Right hindlimb (tissue), 1 donor: ENCODE results near the gene NOVA1.

ENCODE experiments used
- DNase-seq: peaks from one replicate; pipeline ENCODE4 v3.0.0-alpha.2; 2018

NOVA1 gene

GRCh38 chr14:26429205-26429604, 168.6 kb downstream of the NOVA1 start:
- DNase-seq, result no peak

DNA sequence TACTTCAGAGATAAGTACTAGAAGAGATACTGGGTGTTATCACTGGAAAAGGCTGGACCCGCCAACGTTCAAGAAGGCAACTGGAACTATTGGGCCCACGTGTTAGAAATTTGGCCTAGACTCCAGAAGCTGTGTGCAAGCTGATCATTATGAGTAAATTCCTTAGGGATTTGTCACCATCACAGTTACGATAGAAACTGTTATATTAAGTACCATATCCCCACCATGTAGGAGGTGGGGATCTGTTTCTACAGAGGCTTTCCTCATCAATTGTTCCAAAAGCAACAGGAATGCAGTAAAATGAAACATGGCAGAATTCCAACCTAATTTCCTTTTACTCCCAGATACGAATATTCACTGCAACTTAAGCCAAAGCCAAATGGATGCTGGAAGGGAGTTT, 170.7 kb downstream of the NOVA1 start:
- no peak for DNase-seq

- no peak for DNase-seq
Measured at GRCh38 chr14:26424537-26424936, 173.3 kb downstream of the NOVA1 start.

DNA sequence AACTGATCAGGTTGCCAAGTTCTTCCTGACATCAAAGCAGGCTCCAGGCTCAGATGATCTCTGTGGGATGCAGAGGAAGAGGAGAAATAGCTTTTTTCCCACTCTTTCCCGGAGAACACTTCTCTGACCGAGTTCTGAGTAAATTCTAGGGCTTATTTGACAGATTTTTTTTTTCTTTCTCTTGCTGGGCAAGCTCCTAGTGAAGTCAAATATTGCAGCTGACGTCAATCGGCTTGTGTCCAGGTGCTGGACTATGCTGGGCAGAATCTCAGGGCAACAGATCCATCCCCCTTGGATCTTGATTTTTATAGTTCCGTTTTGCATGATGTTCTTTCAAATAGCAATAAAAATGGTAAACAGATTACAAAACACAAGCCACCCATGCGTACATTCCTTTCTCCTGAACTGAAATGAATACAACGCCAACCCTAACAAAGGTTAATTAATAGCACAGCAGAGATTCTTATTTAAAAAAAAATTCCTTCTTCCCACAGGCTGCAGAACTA, 182.2 kb downstream of the NOVA1 start:
- DNase-seq, result peak; percentile 28

- DNase-seq, result no peak
Measured at GRCh38 chr14:26414926-26415325, 182.9 kb downstream of the NOVA1 start.

DNA sequence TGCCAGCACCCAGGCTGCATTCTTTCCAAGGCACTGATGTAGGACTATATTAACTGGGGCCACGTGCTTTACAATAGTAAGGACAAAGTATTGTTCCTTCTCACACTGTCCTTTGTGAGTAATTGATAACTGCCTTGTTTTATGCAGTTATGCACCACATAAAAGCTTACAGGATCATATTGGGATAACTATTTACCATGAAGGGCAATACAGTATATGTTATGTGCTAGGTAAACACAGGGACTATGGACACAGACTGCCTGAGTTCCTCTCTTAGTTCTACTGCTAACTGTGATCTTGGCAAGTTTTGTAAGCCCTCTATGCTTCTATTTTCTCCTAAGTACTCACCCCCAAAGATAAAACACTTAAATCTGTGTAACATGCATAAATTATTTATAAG, 183.7 kb downstream of the NOVA1 start:
- no peak for DNase-seq

GRCh38 chr14:26412421-26412820, 185.4 kb downstream of the NOVA1 start:
- no peak for DNase-seq

GRCh38 chr14:26410189-26410685, 187.6 kb downstream of the NOVA1 start:
- DNase-seq, result no peak

- no peak for DNase-seq
Measured at GRCh38 chr14:26404927-26405326, 192.9 kb downstream of the NOVA1 start.

- DNase-seq, result no peak
Measured at GRCh38 chr14:26403760-26404159, 194.1 kb downstream of the NOVA1 start.

DNA sequence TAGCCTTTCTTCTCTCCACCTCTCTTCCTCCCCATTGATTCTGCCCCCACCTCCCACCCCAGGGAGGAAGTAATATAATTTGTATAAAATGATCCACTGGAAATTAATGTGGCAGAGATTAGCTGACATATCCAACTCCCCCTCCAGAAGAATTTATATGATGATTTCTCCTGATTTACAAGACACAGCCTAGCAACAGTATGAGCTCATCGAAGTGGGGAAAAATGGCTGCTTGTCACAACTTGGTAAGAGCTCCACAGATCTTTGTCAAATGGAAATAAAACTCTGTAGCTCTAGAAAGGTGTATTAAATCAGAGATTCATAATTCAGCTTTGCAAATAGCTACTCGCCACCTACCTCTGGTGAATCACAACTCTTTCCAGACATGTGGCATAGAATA, 195.7 kb downstream of the NOVA1 start:
- no peak for DNase-seq

- no peak for DNase-seq
Measured at GRCh38 chr14:26401179-26401968, 196.5 kb downstream of the NOVA1 start.

DNA sequence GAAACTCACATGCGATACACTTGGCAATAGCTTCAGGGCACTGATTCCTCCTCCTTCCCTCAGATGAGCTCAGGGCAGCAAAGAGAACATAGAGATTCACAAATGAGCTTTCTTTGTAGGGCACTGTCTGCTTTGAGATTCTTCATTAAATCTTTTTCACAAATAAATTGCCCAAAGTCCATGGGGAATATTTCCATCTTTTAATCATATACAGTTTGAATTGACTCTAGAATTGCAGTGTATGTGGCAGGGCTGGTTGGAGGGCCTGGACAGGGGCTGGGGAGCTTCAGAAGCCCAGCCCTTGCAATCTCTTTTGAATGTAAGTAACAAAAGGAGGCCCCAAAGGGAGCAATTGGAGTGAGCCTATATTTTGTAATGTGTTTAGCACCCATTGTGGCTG, 197.5 kb downstream of the NOVA1 start:
- no peak for DNase-seq

- no peak for DNase-seq
Measured at GRCh38 chr14:26398616-26399015, 199.2 kb downstream of the NOVA1 start.
